PC-3 (cell line): ENCODE measurements around the gene LBR. TPM values are rescaled to one million over a fixed set of nuclear protein-coding genes. Genes with fewer than 3 reads are reported as not detected.

Source experiments
- ATAC-seq: fragments of 200-7000 bp; cut with Tn5 transposase; 2 replicates; pipeline ENCODE4 v1.9.1; 2020; ENCODE audit warnings: mild to moderate bottlenecking, moderate library complexity
- BruUV-seq: library from RNA; stranded (reverse); fragments of 400-500 nt; replicated peaks from 2 replicates; lab custom pipeline; 2021; lab: Mats Ljungman, UMichigan
- CTCF ChIA-PET: fragments of 300-600 bp; sonication (Branson Sonifier 250); formaldehyde crosslinking; loops from one replicate; lab custom pipeline; 2022; ENCODE audit warnings: antibody characterized with exemption; lab: Charles Lee
- POLR2A ChIA-PET: fragments of 300-600 bp; sonication (Branson Sonifier 250); formaldehyde crosslinking; loops from one replicate; lab custom pipeline; 2022; ENCODE audit warnings: antibody characterized with exemption; ENCODE audit not compliant: unreplicated experiment; lab: Charles Lee
- DNase-seq: peaks from one replicate; pipeline ENCODE4 v3.0.0-alpha.2; 2015
- H2AFZ ChIP-seq: fragments of 300-600 bp; sonication (generic); 2 replicates; pipeline ENCODE4 v1.6.0; 2016; ENCODE audit warnings: antibody characterized with exemption, low read length
- H3F3A ChIP-seq: fragments of 300-600 bp; sonication (generic); one replicate; pipeline ENCODE4 v1.6.0; 2017; ENCODE audit warnings: antibody characterized with exemption, low read length, control low read depth, mild to moderate bottlenecking; ENCODE audit not compliant: unreplicated experiment
- H3K27ac ChIP-seq: fragments of 300-600 bp; sonication (generic); 2 replicates; pipeline ENCODE4 v1.5.1; 2016; ENCODE audit warnings: mild to moderate bottlenecking, low read length
- H3K27me3 ChIP-seq: fragments of 300-600 bp; sonication (generic); 2 replicates; pipeline ENCODE4 v1.6.1; 2016; ENCODE audit warnings: low read length, mixed read lengths
- H3K36me3 ChIP-seq: fragments of 300-600 bp; sonication (generic); 2 replicates; pipeline ENCODE4 v1.6.1; 2016; ENCODE audit warnings: low read depth, mixed run types, low read length, mixed read lengths
- H3K4me1 ChIP-seq: fragments of 300-600 bp; sonication (generic); 2 replicates; pipeline ENCODE4 v1.5.1; 2016; ENCODE audit warnings: low read length; ENCODE audit not compliant: insufficient read depth
- H3K4me2 ChIP-seq: fragments of 300-600 bp; sonication (generic); 2 replicates; pipeline ENCODE4 v1.6.0; 2016; ENCODE audit warnings: low read length
- H3K4me3 ChIP-seq: fragments of 300-600 bp; sonication (generic); 2 replicates; pipeline ENCODE4 v1.5.1; 2016; ENCODE audit warnings: mild to moderate bottlenecking, low read length, mixed read lengths
- H3K79me2 ChIP-seq: fragments of 300-600 bp; sonication (generic); 2 replicates; pipeline ENCODE4 v1.6.1; 2017; ENCODE audit warnings: low read length, mixed read lengths
- H3K9ac ChIP-seq: fragments of 300-600 bp; sonication (generic); 2 replicates; pipeline ENCODE4 v1.6.0; 2016; ENCODE audit warnings: mild to moderate bottlenecking, low read length
- H3K9me2 ChIP-seq: fragments of 300-600 bp; sonication (generic); replicated peaks from 2 replicates; pipeline ENCODE4 v1.6.1; 2016; ENCODE audit warnings: mixed run types, low read length, mixed read lengths
- H3K9me3 ChIP-seq: fragments of 300-600 bp; sonication (generic); 2 replicates; pipeline ENCODE4 v1.6.1; 2016; ENCODE audit warnings: low read length, mixed read lengths
- H4K20me1 ChIP-seq: fragments of 300-600 bp; sonication (generic); 2 replicates; pipeline ENCODE4 v1.6.1; 2016; ENCODE audit warnings: low read length, mixed read lengths
- EZH2 ChIP-seq: fragments of 300-600 bp; sonication (generic); IDR thresholded peaks from one replicate; pipeline ENCODE4 v1.6.1; 2017; ENCODE audit warnings: antibody characterized with exemption, mild to moderate bottlenecking, low read length; ENCODE audit not compliant: unreplicated experiment
- EZH2phosphoT487 ChIP-seq: fragments of 300-600 bp; sonication (generic); IDR thresholded peaks from 2 replicates; pipeline ENCODE4 v1.6.1; 2018; ENCODE audit warnings: mild to moderate bottlenecking, antibody characterized with exemption, low read length, borderline replicate concordance
- intact Hi-C: fragments of 100-400 bp; cut with micrococcal nuclease; formaldehyde crosslinking; loops from 2 replicates; pipeline ENCODE4 v1.9.0; 2023
- total RNA-seq: library from RNA; depleted of rRNA; stranded (reverse); fragments of >200 nt; gene quantifications from 2 replicates; pipeline ENCODE4 v1.2.3, GENCODE V29; 2014
- TF ChIP-seq, protein P1 (sequence below): fragments of 300-600 bp; sonication (generic); conservative IDR thresholded peaks from 2 replicates; pipeline ENCODE4 v1.5.1; 2017; ENCODE audit warnings: antibody characterized with exemption, low read depth, mild to moderate bottlenecking, low read length

Gene LBR
- total RNA-seq, 1 experiment from 2014 or later, result 35.1 TPM

DNA sequence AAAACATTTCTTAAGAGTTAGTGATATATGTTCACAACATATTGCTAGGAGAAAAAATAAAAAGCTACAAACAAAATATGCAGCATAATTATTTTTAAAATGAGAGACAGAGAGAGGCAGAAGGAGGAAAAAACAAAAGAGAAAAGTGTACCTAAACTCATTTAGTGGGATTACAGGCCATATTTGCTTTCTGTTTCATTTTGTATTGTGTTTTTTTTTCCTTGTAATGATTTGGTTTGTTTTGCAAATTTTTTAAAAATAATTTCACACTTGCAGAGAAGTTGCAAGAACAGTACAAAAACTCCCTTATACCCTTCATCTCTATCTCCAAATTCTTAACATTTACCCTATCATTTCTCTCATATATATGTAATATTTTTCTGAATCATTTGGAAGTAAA, 65.0 kb downstream of the LBR start:
- Histone ChIP-seq H3K27me3 (no peaks in the 10 kb centered on the region), H3K9ac (no peak overlapping the region), H4K20me1 (no peaks in the 10 kb centered on the region), H3K27ac (no peak overlapping the region), H3K4me1 (peaks cover 15% of the 10 kb centered on the region), H3F3A (no peaks in the 10 kb centered on the region), H3K9me3 (no peaks in the 10 kb centered on the region), H3K4me2 (no peak overlapping the region), H3K9me2 (no peaks in the 10 kb centered on the region), H3K36me3 (no peaks in the 10 kb centered on the region), H3K4me3 (no peak overlapping the region), H2AFZ (no peak overlapping the region), H3K79me2 (no peaks in the 10 kb centered on the region)
- ChIA-PET CTCF (no interaction called here), POLR2A (interaction anchor here (0.6 kb wide), 1 partner anchor 83 kb away, joined by 6 read pairs; no protein-coding TSS in a partner anchor)
- DNase-seq (no peak), ATAC-seq (no peak)
- no peak for TF ChIP-seq EZH2
- TF ChIP-seq, protein P1, sequence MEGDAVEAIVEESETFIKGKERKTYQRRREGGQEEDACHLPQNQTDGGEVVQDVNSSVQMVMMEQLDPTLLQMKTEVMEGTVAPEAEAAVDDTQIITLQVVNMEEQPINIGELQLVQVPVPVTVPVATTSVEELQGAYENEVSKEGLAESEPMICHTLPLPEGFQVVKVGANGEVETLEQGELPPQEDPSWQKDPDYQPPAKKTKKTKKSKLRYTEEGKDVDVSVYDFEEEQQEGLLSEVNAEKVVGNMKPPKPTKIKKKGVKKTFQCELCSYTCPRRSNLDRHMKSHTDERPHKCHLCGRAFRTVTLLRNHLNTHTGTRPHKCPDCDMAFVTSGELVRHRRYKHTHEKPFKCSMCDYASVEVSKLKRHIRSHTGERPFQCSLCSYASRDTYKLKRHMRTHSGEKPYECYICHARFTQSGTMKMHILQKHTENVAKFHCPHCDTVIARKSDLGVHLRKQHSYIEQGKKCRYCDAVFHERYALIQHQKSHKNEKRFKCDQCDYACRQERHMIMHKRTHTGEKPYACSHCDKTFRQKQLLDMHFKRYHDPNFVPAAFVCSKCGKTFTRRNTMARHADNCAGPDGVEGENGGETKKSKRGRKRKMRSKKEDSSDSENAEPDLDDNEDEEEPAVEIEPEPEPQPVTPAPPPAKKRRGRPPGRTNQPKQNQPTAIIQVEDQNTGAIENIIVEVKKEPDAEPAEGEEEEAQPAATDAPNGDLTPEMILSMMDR, result no peak
- TF ChIP-seq EZH2phosphoT487, result no peak
- no TSS peak for BruUV-seq
- intact Hi-C loops, result no loop called here

DNA sequence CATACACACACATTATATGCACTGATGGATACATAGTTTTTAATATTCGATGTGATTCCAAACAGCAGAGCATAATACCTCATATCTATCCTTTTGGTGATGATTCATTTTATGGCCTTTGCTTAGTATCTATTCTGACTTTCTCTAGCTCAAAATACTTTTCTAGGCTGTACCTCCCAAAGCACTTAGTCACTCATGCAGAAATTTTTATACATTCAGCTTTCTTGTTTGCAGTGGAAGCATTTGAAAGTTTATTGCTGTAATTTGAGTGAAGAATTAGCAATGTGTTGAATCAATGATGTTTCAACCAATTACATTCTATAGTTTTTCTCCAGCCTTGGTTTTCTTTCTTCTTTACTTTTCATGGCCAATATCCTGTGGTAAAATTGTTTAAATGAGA, 66.7 kb downstream of the LBR start:
- H3K9ac ChIP-seq, result no peak overlapping the region
- no peaks in the 10 kb centered on the region for H4K20me1 ChIP-seq
- H3K4me3 ChIP-seq, result no peak overlapping the region
- intact Hi-C loops, result loop anchor here (1.0 to 2.0 kb wide), 2 partner anchors 42 to 66 kb away; no protein-coding TSS in a partner anchor
- no peak overlapping the region for H2AFZ ChIP-seq
- no peaks in the 10 kb centered on the region for H3K9me2 ChIP-seq
- H3K27ac ChIP-seq, result peak overlapping the region; percentile 43; the same call in 1 of the 2 replicates
- TF ChIP-seq EZH2phosphoT487, result no peak
- TF ChIP-seq EZH2, result no peak
- TF ChIP-seq, protein P1, result no peak
- H3K36me3 ChIP-seq, result no peaks in the 10 kb centered on the region
- ChIA-PET CTCF (interaction anchor here (0.6 to 0.9 kb wide), 2 partner anchors 42 to 43 kb away, joined by 3 to 4 read pairs; no protein-coding TSS in a partner anchor), POLR2A (interaction anchor here (0.7 kb wide), 1 partner anchor 510 kb away, joined by 3 read pairs; no protein-coding TSS in a partner anchor)
- peak overlapping the region; percentile 27 for H3K4me2 ChIP-seq
- H3K4me1 ChIP-seq, result peaks cover 15% of the 10 kb centered on the region
- no peaks in the 10 kb centered on the region for H3K27me3 ChIP-seq
- H3K79me2 ChIP-seq, result no peaks in the 10 kb centered on the region
- no peaks in the 10 kb centered on the region for H3F3A ChIP-seq
- no TSS peak for BruUV-seq
- ATAC-seq, result peak; percentile 96
- H3K9me3 ChIP-seq, result no peaks in the 10 kb centered on the region
- peak; percentile 74 for DNase-seq

DNA sequence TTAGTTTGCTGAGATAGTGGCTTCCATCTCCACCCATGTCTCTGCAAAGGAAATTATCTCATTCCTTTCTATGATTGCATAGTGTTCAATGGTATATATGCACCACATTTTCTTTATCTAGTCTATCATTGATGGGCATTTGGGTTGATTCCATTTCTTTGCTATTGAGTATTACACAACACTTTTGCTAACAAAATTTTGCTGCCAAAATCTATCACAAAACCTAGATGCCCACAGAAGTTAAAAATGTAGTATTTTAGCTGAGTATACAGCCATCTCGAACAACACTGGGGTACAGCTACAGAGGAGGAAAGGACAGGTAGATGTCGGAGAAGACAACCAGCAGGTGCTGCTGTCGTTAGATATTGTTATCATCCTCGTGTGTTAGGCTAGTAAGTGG, 67.7 kb downstream of the LBR start:
- no peaks in the 10 kb centered on the region for H3K36me3 ChIP-seq
- peaks cover 15% of the 10 kb centered on the region for H3K4me1 ChIP-seq
- intact Hi-C loops, result loop anchor here (2.0 kb wide), 1 partner anchor 67 kb away; no protein-coding TSS in a partner anchor
- no peak for TF ChIP-seq EZH2phosphoT487
- H3K4me2 ChIP-seq, result no peak overlapping the region
- no peaks in the 10 kb centered on the region for H3K27me3 ChIP-seq
- no peaks in the 10 kb centered on the region for H3K79me2 ChIP-seq
- DNase-seq, result no peak
- H3K27ac ChIP-seq, result no peak overlapping the region
- BruUV-seq, result no TSS peak
- H3K9me3 ChIP-seq, result no peaks in the 10 kb centered on the region
- H3F3A ChIP-seq, result no peaks in the 10 kb centered on the region
- H3K4me3 ChIP-seq, result no peak overlapping the region
- H4K20me1 ChIP-seq, result no peaks in the 10 kb centered on the region
- no peak for ATAC-seq
- no peak overlapping the region for H2AFZ ChIP-seq
- no peaks in the 10 kb centered on the region for H3K9me2 ChIP-seq
- POLR2A ChIA-PET, result no interaction called here
- CTCF ChIA-PET, result no interaction called here
- no peak overlapping the region for H3K9ac ChIP-seq
